OCI-LY1 (cell line): ENCODE results near the gene SFT2D3.

ENCODE experiments used
- H2AFZ ChIP-seq: fragments of 200-600 bp; sonication (generic), shearing (Covaris generic); 2 replicates; pipeline ENCODE4 v1.6.0; 2014; ENCODE audit warnings: antibody characterized with exemption, mild to moderate bottlenecking, low read length
- H3F3A ChIP-seq: fragments of 200-600 bp; sonication (generic), shearing (Covaris generic); 2 replicates; pipeline ENCODE4 v1.6.0; 2014; ENCODE audit warnings: mild to moderate bottlenecking, antibody characterized with exemption, low read length, moderate library complexity; ENCODE audit not compliant: insufficient read depth
- H3K27ac ChIP-seq: fragments of 200-600 bp; sonication (generic); 2 replicates; pipeline ENCODE4 v1.5.1; 2014; ENCODE audit warnings: low read length, mixed run types, mild to moderate bottlenecking, low read depth; ENCODE audit not compliant: poor library complexity, severe bottlenecking
- H3K27me3 ChIP-seq: fragments of 200-600 bp; sonication (generic); 2 replicates; pipeline ENCODE4 v1.6.0; 2014; ENCODE audit warnings: antibody characterized with exemption, mild to moderate bottlenecking, low read length, moderate library complexity; ENCODE audit not compliant: insufficient read depth
- H3K36me3 ChIP-seq: fragments of 200-600 bp; sonication (generic); 2 replicates; pipeline ENCODE4 v1.6.1; 2014; ENCODE audit warnings: mild to moderate bottlenecking, antibody characterized with exemption, low read length, moderate library complexity, mixed read lengths; ENCODE audit not compliant: insufficient read depth
- H3K4me1 ChIP-seq: fragments of 200-600 bp; sonication (generic); 2 replicates; pipeline ENCODE4 v1.5.1; 2014; ENCODE audit warnings: mild to moderate bottlenecking, low read length, moderate library complexity; ENCODE audit not compliant: insufficient read depth, severe bottlenecking
- H3K4me2 ChIP-seq: fragments of 200-600 bp; sonication (generic), shearing (Covaris generic); 2 replicates; pipeline ENCODE4 v1.6.1; 2014; ENCODE audit warnings: low read length
- H3K4me3 ChIP-seq: fragments of 200-600 bp; sonication (generic); 2 replicates; pipeline ENCODE4 v1.5.1; 2014; ENCODE audit warnings: low read length, low read depth, mild to moderate bottlenecking, mixed read lengths; ENCODE audit not compliant: poor library complexity, severe bottlenecking
- H3K79me2 ChIP-seq: fragments of 200-600 bp; shearing (Covaris generic); 2 replicates; pipeline ENCODE4 v1.6.1; 2016; ENCODE audit warnings: mixed run types, low read length, mixed read lengths; ENCODE audit not compliant: insufficient read depth
- H3K9ac ChIP-seq: fragments of 200-600 bp; sonication (generic), shearing (Covaris generic); 2 replicates; pipeline ENCODE4 v1.6.1; 2014; ENCODE audit warnings: mild to moderate bottlenecking, low read length, mixed read lengths
- H3K9me2 ChIP-seq: fragments of 200-600 bp; sonication (generic), shearing (Covaris generic); 2 replicates; pipeline ENCODE4 v1.6.1; 2014; ENCODE audit warnings: low read depth, mild to moderate bottlenecking, low read length, mixed read lengths
- H3K9me3 ChIP-seq: fragments of 200-600 bp; shearing (Covaris generic); 2 replicates; pipeline ENCODE4 v1.6.1; 2014; ENCODE audit warnings: low read length, mixed read lengths
- H4K20me1 ChIP-seq: fragments of 200-600 bp; sonication (generic), shearing (Covaris generic); 2 replicates; pipeline ENCODE4 v1.6.0; 2016; ENCODE audit warnings: mild to moderate bottlenecking, low read length; ENCODE audit not compliant: insufficient read depth
- CTCF ChIP-seq: fragments of 200-600 bp; sonication (generic), shearing (Covaris generic); IDR thresholded peaks from 2 replicates; pipeline ENCODE4 v1.5.1; 2017; ENCODE audit warnings: mild to moderate bottlenecking, antibody characterized with exemption, low read length, moderate library complexity, mixed read lengths
- EZH2 ChIP-seq: fragments of 200-600 bp; sonication (generic), shearing (Covaris generic); IDR thresholded peaks from 2 replicates; pipeline ENCODE4 v1.8.0; 2017; ENCODE audit warnings: borderline replicate concordance, mixed run types, mild to moderate bottlenecking, antibody characterized with exemption, low read length, moderate library complexity, mixed read lengths

The SFT2D3 gene

GRCh38 chr2:127670055-127670956 lies 31.0 kb upstream of the SFT2D3 start:
- Histone ChIP-seq H3K79me2 (no peaks in the 10 kb centered on the region), H3F3A (no peaks in the 10 kb centered on the region), H3K4me2 (no peak overlapping the region), H3K9ac (no peak overlapping the region), H3K27me3 (peaks cover 9% of the 10 kb centered on the region; the same call in 1 of the 2 replicates), H3K9me2 (no peaks in the 10 kb centered on the region), H4K20me1 (no peaks in the 10 kb centered on the region), H3K4me3 (no peak overlapping the region), H2AFZ (no peak overlapping the region), H3K4me1 (no peaks in the 10 kb centered on the region), H3K9me3 (no peaks in the 10 kb centered on the region), H3K27ac (no peak overlapping the region), H3K36me3 (no peaks in the 10 kb centered on the region)
- no peak for TF ChIP-seq CTCF
- TF ChIP-seq EZH2 = no peak

DNA sequence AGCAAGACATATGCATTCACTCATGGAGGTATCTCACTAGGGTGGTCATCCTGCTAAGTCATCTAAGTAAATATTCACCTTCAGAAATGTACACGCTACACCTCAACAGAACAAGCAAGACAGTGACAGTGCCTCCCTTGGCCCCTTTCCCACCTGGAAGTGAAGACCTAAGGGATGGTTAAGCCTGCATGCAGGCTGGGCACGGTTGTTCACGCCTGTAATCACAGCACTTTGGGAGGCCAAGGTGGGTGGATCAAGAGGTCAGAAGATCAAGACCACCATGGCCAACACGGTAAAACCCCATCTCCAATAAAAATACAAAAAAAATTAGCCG lies 30.4 kb upstream of the SFT2D3 start:
- Histone ChIP-seq H3K27ac (no peak overlapping the region), H4K20me1 (no peaks in the 10 kb centered on the region), H3K4me2 (no peak overlapping the region), H3K4me1 (no peaks in the 10 kb centered on the region), H3K79me2 (no peaks in the 10 kb centered on the region), H3K36me3 (no peaks in the 10 kb centered on the region), H3K4me3 (no peak overlapping the region), H3K9me3 (no peaks in the 10 kb centered on the region), H3K27me3 (peaks cover 13% of the 10 kb centered on the region; the same call in 1 of the 2 replicates), H3K9me2 (no peaks in the 10 kb centered on the region), H3F3A (no peaks in the 10 kb centered on the region), H2AFZ (no peak overlapping the region), H3K9ac (no peak overlapping the region)
- TF ChIP-seq CTCF (no peak), EZH2 (no peak)

GRCh38 chr2:127671557-127672302 lies 29.6 kb upstream of the SFT2D3 start:
- H4K20me1 ChIP-seq = no peaks in the 10 kb centered on the region
- H3K9me3 ChIP-seq = no peaks in the 10 kb centered on the region
- H3K27ac ChIP-seq = no peak overlapping the region
- H2AFZ ChIP-seq = no peak overlapping the region
- no peaks in the 10 kb centered on the region for H3K36me3 ChIP-seq
- no peaks in the 10 kb centered on the region for H3K4me1 ChIP-seq
- H3K4me3 ChIP-seq = no peak overlapping the region
- no peak overlapping the region for H3K9ac ChIP-seq
- no peak for TF ChIP-seq CTCF
- no peak for TF ChIP-seq EZH2
- no peaks in the 10 kb centered on the region for H3K79me2 ChIP-seq
- peaks cover 15% of the 10 kb centered on the region; the same call in 1 of the 2 replicates for H3K27me3 ChIP-seq
- H3K9me2 ChIP-seq = no peaks in the 10 kb centered on the region
- no peaks in the 10 kb centered on the region for H3F3A ChIP-seq
- H3K4me2 ChIP-seq = no peak overlapping the region
